ENCODE data around the gene KMT2D.
A peak's percentile ranks its signal among the peaks of the same experiment; 100 is the strongest.

Gene KMT2D

GRCh38 chr12:49050507-49051372, 9.9 kb downstream of the KMT2D start:
- DNase-seq: no peak

GRCh38 chr12:49049566-49050224, 10.9 kb downstream of the KMT2D start:
- DNase-seq: no peak

GRCh38 chr12:49048953-49049352, 11.6 kb downstream of the KMT2D start:
- DNase-seq: no peak

GRCh38 chr12:49046129-49046895, 14.3 kb downstream of the KMT2D start:
- DNase-seq: no peak

GRCh38 chr12:49044660-49045059, 15.9 kb downstream of the KMT2D start:
- DNase-seq: no peak

GRCh38 chr12:49043856-49044258, 16.7 kb downstream of the KMT2D start:
- DNase-seq: peak; percentile 76

GRCh38 chr12:49043241-49043640, 17.4 kb downstream of the KMT2D start:
- no peak for DNase-seq

GRCh38 chr12:49041881-49042484, 18.6 kb downstream of the KMT2D start:
- DNase-seq: no peak

GRCh38 chr12:49041036-49041880, 19.3 kb downstream of the KMT2D start:
- no peak for DNase-seq

- DNase-seq: no peak
Observed at GRCh38 chr12:49040364-49040855, 20.2 kb downstream of the KMT2D start.

GRCh38 chr12:49039421-49040363, 20.9 kb downstream of the KMT2D start:
- DNase-seq: no peak

- no peak for DNase-seq
Observed at GRCh38 chr12:49038291-49038955, 22.2 kb downstream of the KMT2D start.

GRCh38 chr12:49037947-49038237, 22.7 kb downstream of the KMT2D start:
- DNase-seq: no peak

- no peak for DNase-seq
Observed at GRCh38 chr12:49037111-49037946, 23.3 kb downstream of the KMT2D start.

- no peak for DNase-seq
Observed at GRCh38 chr12:49036029-49036428, 24.6 kb downstream of the KMT2D start.

- no peak for DNase-seq
Observed at GRCh38 chr12:49034286-49034622, 26.3 kb downstream of the KMT2D start.

GRCh38 chr12:49033611-49034285, 26.8 kb downstream of the KMT2D start:
- no peak for DNase-seq

- no peak for DNase-seq
Observed at GRCh38 chr12:49032679-49033447, 27.7 kb downstream of the KMT2D start.

All from suppressor macrophage treated with lipopolysaccharide for 4 hours (primary cell).